GM12874 (cell line): ENCODE data around the gene HYAL3.

Experiments used
- CTCF ChIP-seq: IDR thresholded peaks from 2 replicates; pipeline ENCODE4 v1.5.1; 2011; ENCODE audit warnings: low read depth, mild to moderate bottlenecking, control low read depth, low read length, moderate library complexity; ENCODE audit not compliant: insufficient read depth

HYAL3 gene

GRCh38 chr3:50303013-50303815, 4.0 kb upstream of the HYAL3 start, which contains the start of gene HYAL1:
HYAL1 (minus strand) TSS chr3:50303574; CDS start chr3:50302956, 618 bp downstream.
- 0 out of 2 replicates have a peak, but pooled peaks have one; percentile 2 for TF ChIP-seq CTCF

GRCh38 chr3:50302095-50303012, 3.1 kb upstream of the HYAL3 start:
- no peak for TF ChIP-seq CTCF

DNA sequence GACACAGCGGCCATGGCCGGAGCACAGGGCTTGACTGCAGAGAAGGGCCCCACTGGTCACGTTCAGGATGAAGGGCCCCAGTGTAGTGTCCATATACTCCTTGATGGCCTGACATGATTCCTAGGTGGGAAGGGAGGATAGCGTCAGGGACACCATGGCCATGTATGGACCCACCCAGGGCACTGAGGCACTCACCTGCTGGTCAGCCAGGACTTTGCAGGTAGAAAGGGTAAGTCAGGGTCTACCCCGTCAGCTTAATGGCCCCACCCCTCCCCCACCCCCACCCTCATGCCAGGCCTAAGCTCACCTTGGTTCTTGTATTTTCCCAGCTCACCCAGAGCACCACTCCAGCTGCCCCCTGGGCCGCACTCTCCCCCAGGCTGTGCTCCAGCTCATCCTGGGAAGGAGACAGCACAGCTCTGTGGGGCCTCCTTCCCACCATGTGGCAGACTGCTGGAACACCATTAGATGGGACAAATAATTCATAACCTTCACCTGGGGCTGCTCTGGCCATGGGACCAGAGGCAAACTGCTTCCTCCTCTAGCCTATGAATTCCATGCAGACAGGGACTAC, 1.6 kb upstream of the HYAL3 start:
- no peak for TF ChIP-seq CTCF

DNA sequence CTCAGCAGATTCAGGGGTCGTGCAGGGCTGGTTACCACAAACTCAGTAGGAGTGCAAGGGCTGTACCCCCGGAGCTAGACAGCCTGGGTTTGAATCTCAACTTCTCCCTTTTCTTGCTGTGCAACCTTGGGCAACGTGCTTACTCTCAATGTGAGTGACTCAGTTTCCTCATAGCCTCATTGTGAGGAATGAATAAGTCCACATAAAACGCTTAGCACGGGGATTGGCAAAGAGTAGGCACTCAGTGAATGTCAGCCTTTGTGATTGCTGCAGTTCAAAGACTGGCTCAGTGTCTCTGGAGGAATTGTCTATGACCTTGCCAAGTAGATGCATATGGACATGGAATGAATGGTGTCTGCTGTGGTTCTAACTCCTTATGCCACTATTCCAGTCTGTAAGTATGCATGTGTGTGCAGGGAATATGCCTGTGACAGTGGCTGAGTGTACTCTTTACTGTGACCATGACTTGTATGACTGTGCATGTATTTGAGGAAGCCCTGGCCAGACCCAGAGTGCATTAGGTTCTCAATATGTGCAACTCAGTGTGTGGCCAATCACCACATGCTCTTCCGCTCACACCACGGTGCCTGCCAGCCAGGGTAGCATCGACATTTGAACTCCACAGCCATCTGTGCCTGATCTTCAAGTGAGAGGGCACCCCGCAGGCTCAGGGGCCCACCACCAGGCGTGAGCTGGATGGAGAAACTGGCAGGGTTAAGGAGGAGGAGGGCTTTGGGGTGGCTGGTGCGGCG, 900 bp upstream of the HYAL3 start:
- TF ChIP-seq CTCF = no peak

GRCh38 chr3:50299638-50299928, 378 bp upstream of the HYAL3 start:
- no peak for TF ChIP-seq CTCF

DNA sequence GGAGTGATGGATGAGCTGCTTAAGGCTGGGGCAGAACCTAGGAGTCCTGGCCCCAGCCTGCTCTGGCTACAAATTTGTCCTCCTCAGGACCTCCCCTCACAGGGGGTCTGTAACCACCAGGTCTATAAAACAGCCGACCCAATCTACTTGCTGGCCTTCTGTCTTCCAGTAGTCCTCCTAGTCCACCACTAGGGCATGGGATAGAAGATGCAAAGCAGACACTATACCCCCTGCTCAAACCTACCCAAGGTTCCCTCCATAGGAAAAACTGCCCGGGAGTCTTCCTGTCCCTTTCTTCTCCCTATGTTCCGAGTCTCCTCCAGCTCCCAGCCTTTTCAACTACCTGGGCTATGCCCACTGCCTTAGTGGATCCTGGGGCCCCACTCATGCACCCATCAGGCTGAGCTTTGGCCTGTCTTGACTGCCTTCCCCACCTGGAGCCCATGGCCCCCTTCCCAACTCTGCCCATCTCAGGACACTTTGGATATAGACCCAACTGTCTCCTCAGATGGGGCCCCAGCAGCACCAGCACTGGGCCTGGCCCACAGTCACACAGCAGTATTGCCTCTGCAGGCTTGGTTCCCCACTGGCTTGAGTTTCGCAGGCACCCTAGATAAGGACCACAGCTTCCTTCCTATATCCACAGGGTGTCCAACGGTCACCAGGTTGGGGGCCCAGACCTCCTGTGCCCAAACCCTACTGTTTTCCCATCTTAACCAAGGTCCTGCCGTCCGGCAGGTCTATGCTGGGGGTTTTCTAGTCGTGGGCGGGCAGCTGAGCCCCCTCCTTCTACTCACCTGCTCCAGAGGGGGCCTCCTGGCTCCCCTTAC, 1.1 kb downstream of the HYAL3 start:
- TF ChIP-seq CTCF = peak; percentile 1; the same call in 1 of the 2 replicates
